DMS53 treated with DMSO at 0.1 percent for 48 hours (cell line): Measurements from ENCODE around the gene ARL4C.
"Not testable (repeated sequence)": the region's sequence is repeated elsewhere in the genome, so short reads cannot be mapped to it uniquely, and the experiment has no call there.

Experiments used
- DNase-seq: peaks from one replicate; lab custom pipeline; 2025; ENCODE audit not compliant: unreplicated experiment; lab: John Stamatoyannopoulos, UW

Gene ARL4C

GRCh38 chr2:234478121-234478858 lies 18.6 kb downstream of the ARL4C start:
- DNase-seq: no peak

GRCh38 chr2:234476766-234477165 lies 20.1 kb downstream of the ARL4C start:
- no peak for DNase-seq

GRCh38 chr2:234474654-234475053 lies 22.2 kb downstream of the ARL4C start:
- DNase-seq: no peak

- DNase-seq: no peak
Measured at GRCh38 chr2:234472155-234472554, 24.7 kb downstream of the ARL4C start.

- DNase-seq: no peak
Measured at GRCh38 chr2:234469972-234470371, 26.9 kb downstream of the ARL4C start.

GRCh38 chr2:234469251-234469845 lies 27.5 kb downstream of the ARL4C start:
- DNase-seq: no peak

GRCh38 chr2:234468503-234468902 lies 28.4 kb downstream of the ARL4C start:
- no peak for DNase-seq

- DNase-seq: no peak
Measured at GRCh38 chr2:234467289-234467688, 29.6 kb downstream of the ARL4C start.

- DNase-seq: no peak
Measured at GRCh38 chr2:234464291-234464645, 32.6 kb downstream of the ARL4C start.

- DNase-seq: peak; percentile 93
Measured at GRCh38 chr2:234463626-234464290, 33.1 kb downstream of the ARL4C start.

- DNase-seq: no peak
Measured at GRCh38 chr2:234462218-234462992, 34.5 kb downstream of the ARL4C start.

- no peak for DNase-seq
Measured at GRCh38 chr2:234459401-234460009, 37.4 kb downstream of the ARL4C start.

- DNase-seq: no peak
Measured at GRCh38 chr2:234458466-234458865, 38.4 kb downstream of the ARL4C start.

- no peak for DNase-seq
Measured at GRCh38 chr2:234457421-234457820, 39.5 kb downstream of the ARL4C start.

GRCh38 chr2:234455246-234455645 lies 41.6 kb downstream of the ARL4C start:
- DNase-seq: not testable (repeated sequence)

GRCh38 chr2:234454433-234454832 lies 42.4 kb downstream of the ARL4C start:
- no peak for DNase-seq

GRCh38 chr2:234453216-234453615 lies 43.7 kb downstream of the ARL4C start:
- DNase-seq: no peak

GRCh38 chr2:234451852-234452625 lies 44.8 kb downstream of the ARL4C start:
- no peak for DNase-seq

GRCh38 chr2:234451242-234451641 lies 45.6 kb downstream of the ARL4C start:
- no peak for DNase-seq

- DNase-seq: no peak
Measured at GRCh38 chr2:234450431-234451124, 46.3 kb downstream of the ARL4C start.
